Memory B cell (primary cell): ENCODE measurements around the gene UBE2Q1.

Experiments
- ATAC-seq: fragments of 150-1000 bp; cut with Tn5 transposase; 2 replicates; pipeline ENCODE4 v1.10.0; 2021; ENCODE audit warnings: low read depth, mild to moderate bottlenecking, moderate library complexity
- DNase-seq, 2 donors: peaks; one replicate each; pipeline ENCODE4 v3.0.0; 2022; ENCODE audit warnings: low spot score in 2 of 2
- H3K27ac Mint-ChIP-seq: one replicate; pipeline ENCODE4 v1.8.0; 2022; ENCODE audit warnings: mild to moderate bottlenecking, moderate library complexity, mixed read lengths
- H3K27me3 Mint-ChIP-seq: one replicate; pipeline ENCODE4 v1.8.0; 2022; ENCODE audit warnings: mixed read lengths
- H3K36me3 Mint-ChIP-seq: one replicate; pipeline ENCODE4 v1.8.0; 2022; ENCODE audit warnings: mild to moderate bottlenecking, mixed read lengths
- H3K4me1 Mint-ChIP-seq: one replicate; pipeline ENCODE4 v1.8.0; 2022; ENCODE audit warnings: mixed read lengths
- H3K4me3 Mint-ChIP-seq: one replicate; pipeline ENCODE4 v1.8.0; 2022; ENCODE audit warnings: mild to moderate bottlenecking, moderate library complexity, mixed read lengths
- H3K9me3 Mint-ChIP-seq: one replicate; pipeline ENCODE4 v1.8.0; 2022; ENCODE audit warnings: mixed read lengths

Gene UBE2Q1

GRCh38 chr1:154527192-154527591 is 31.3 kb downstream of the UBE2Q1 start:
- H3K4me1 Mint-ChIP-seq, result no peaks in the 10 kb centered on the region
- H3K4me3 Mint-ChIP-seq, result no peak overlapping the region
- no peak overlapping the region for H3K27ac Mint-ChIP-seq
- H3K9me3 Mint-ChIP-seq, result peaks cover 3% of the 10 kb centered on the region
- ATAC-seq (no peak), DNase-seq (no peak)
- peaks cover 2% of the 10 kb centered on the region for H3K36me3 Mint-ChIP-seq
- H3K27me3 Mint-ChIP-seq, result peaks cover 6% of the 10 kb centered on the region

DNA sequence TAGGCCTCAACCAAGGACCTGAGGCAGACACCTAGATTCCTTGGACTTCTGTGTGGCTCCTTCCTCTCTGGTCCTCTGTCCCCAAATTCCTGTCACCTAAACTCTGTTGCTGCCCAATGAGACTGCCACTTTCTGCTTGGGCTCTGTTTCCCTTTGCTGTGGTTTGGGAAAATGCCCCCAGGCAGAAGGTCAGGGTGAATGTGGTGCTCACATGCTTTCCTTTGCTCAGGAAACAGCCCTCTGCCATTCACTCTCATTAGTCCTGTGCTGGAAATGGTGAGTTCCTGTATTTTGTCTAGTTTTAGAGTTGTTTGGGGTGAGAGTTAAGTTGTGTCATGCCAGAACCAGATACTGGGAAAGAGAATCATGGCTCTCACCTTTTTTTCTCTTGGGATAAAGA is 33.6 kb downstream of the UBE2Q1 start:
- Mint-ChIP-seq H3K4me3 (no peak overlapping the region), H3K27ac (no peak overlapping the region), H3K27me3 (peaks cover 6% of the 10 kb centered on the region), H3K36me3 (peaks cover 2% of the 10 kb centered on the region), H3K4me1 (no peaks in the 10 kb centered on the region), H3K9me3 (peaks cover 3% of the 10 kb centered on the region)
- ATAC-seq, result no peak
- no peak for DNase-seq

DNA sequence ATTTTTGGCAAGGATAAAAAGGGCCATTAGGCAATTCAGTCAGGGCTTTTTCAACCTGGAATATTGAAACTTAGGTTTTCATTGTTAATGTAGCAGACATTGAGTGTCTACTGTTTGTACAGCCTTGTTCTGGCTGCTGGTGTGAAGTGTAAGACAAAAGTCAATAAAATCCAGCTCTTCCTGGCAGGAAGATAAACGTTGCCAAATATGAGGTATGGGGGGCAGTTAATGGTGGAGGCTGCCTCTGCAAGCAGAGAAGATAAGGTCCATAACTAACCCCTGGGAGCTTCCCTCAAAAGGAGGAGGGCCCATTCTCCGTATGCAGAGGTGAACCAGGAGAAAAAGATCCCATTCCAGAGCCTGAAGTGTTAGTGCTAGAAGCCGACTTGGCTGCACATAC is 36.8 kb downstream of the UBE2Q1 start:
- peaks cover 3% of the 10 kb centered on the region for H3K9me3 Mint-ChIP-seq
- no peak for DNase-seq
- H3K4me3 Mint-ChIP-seq, result no peak overlapping the region
- ATAC-seq, result no peak
- H3K27me3 Mint-ChIP-seq, result peaks cover 8% of the 10 kb centered on the region
- no peaks in the 10 kb centered on the region for H3K4me1 Mint-ChIP-seq
- H3K36me3 Mint-ChIP-seq, result peaks cover 2% of the 10 kb centered on the region
- H3K27ac Mint-ChIP-seq, result no peak overlapping the region

- no peak overlapping the region for H3K4me3 Mint-ChIP-seq
- H3K36me3 Mint-ChIP-seq, result peaks cover 2% of the 10 kb centered on the region
- peaks cover 3% of the 10 kb centered on the region for H3K9me3 Mint-ChIP-seq
- no peak overlapping the region for H3K27ac Mint-ChIP-seq
- peaks cover 12% of the 10 kb centered on the region for H3K27me3 Mint-ChIP-seq
- no peak for DNase-seq
- ATAC-seq, result no peak
- H3K4me1 Mint-ChIP-seq, result no peaks in the 10 kb centered on the region
These were observed 38.1 kb downstream of the UBE2Q1 start for GRCh38 chr1:154520333-154520732.

GRCh38 chr1:154519591-154519991 is 38.9 kb downstream of the UBE2Q1 start:
- no peaks in the 10 kb centered on the region for H3K4me1 Mint-ChIP-seq
- ATAC-seq (no peak), DNase-seq (no peak)
- H3K27me3 Mint-ChIP-seq, result peaks cover 12% of the 10 kb centered on the region
- H3K9me3 Mint-ChIP-seq, result peaks cover 3% of the 10 kb centered on the region
- H3K27ac Mint-ChIP-seq, result no peak overlapping the region
- H3K4me3 Mint-ChIP-seq, result no peak overlapping the region
- H3K36me3 Mint-ChIP-seq, result no peaks in the 10 kb centered on the region

DNA sequence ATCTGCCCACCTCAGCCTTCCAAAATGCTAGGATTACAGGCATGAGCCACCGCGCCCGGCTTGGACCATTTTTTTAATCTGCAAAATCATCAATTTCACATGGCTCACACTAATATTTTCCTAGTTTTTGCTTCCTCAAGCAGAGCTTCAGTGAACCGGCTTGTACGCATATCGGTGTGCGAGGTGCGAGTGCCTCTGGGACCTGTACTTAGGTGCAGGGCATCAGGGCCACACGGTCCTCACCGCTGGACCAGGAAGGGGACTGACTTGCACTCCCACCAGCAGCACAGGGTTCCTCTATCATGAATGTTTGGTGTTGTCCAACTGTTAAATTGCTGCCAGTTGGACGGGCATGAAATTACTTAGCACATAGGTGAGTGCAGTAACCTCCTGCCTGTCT is 40.8 kb downstream of the UBE2Q1 start:
- no peak overlapping the region for H3K27ac Mint-ChIP-seq
- DNase-seq, result no peak
- no peak for ATAC-seq
- H3K4me1 Mint-ChIP-seq, result no peaks in the 10 kb centered on the region
- peaks cover 9% of the 10 kb centered on the region for H3K27me3 Mint-ChIP-seq
- no peak overlapping the region for H3K4me3 Mint-ChIP-seq
- H3K36me3 Mint-ChIP-seq, result no peaks in the 10 kb centered on the region
- H3K9me3 Mint-ChIP-seq, result no peaks in the 10 kb centered on the region

GRCh38 chr1:154514066-154514553 is 44.4 kb downstream of the UBE2Q1 start:
- Mint-ChIP-seq H3K27me3 (peaks cover 12% of the 10 kb centered on the region), H3K36me3 (no peaks in the 10 kb centered on the region), H3K9me3 (no peaks in the 10 kb centered on the region), H3K4me1 (no peaks in the 10 kb centered on the region), H3K27ac (no peak overlapping the region), H3K4me3 (no peak overlapping the region)
- no peak for DNase-seq
- no peak for ATAC-seq

DNA sequence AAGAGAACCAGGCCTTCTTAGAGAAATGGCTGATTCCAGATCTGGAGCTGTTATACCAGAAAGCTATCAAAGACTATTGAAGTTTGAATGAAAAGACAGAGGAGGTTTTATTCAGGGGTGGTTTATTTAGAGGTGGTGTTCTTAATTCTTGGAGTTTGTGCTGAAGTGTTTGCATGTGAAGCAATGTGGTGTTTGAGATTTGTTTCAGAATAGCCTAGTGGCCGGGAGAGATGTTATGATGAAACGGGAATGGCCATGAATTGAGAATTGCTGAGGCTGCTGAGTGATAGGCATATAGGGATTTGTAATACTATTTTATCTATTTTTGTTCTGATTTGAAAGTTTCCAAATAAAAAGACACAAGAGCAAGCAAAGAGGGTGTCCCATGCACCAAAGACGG is 45.7 kb downstream of the UBE2Q1 start:
- Mint-ChIP-seq H3K27me3 (peaks cover 20% of the 10 kb centered on the region), H3K27ac (no peak overlapping the region), H3K36me3 (no peaks in the 10 kb centered on the region), H3K4me1 (no peaks in the 10 kb centered on the region), H3K4me3 (no peak overlapping the region), H3K9me3 (no peaks in the 10 kb centered on the region)
- no peak for DNase-seq
- ATAC-seq, result no peak

DNA sequence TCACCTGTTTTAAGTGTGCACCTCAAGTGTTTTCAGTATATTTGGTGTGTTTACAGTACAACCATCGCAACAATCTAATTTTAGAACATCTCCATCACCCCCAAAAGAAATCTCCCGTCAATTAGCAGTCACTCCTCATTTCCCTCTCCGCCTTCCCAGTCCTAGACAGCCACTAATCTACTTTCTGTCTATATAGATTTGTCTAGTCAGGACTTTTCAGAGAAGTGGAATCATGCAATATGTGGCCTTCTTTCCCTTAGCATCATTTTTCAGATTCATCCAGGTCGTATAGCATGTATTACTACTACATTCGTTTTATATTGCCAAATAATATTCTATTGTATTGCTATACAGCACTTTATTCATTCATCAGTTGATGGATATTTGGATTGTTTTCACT is 54.6 kb downstream of the UBE2Q1 start:
- H3K4me1 Mint-ChIP-seq, result peaks cover 6% of the 10 kb centered on the region
- peaks cover 28% of the 10 kb centered on the region for H3K27me3 Mint-ChIP-seq
- ATAC-seq (no peak), DNase-seq (no peak)
- H3K4me3 Mint-ChIP-seq, result peak overlapping the region; percentile 9
- peaks cover 3% of the 10 kb centered on the region for H3K36me3 Mint-ChIP-seq
- no peak overlapping the region for H3K27ac Mint-ChIP-seq
- H3K9me3 Mint-ChIP-seq, result peaks cover 2% of the 10 kb centered on the region

DNA sequence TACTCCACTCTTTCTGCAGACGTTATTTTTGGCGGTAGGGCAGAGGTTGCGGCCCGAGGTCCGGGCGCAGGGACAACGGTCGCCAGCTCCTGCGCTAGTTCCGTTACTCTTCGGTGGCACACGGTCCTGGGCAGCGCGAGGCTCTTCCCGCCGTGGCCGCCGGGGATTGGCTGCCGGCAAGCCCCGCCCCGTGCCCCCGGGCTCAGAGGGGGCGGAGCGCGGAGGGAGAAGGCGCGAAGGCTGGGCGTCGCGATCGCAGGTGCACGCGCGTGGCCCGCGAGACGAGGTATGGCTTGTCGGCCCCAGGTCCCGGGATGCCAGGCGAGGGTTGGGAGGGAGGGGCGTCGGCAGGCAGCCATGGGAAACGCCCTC is 55.7 kb downstream of the UBE2Q1 start:
- H3K27ac Mint-ChIP-seq, result no peak overlapping the region
- peak overlapping the region; percentile 64 for H3K4me3 Mint-ChIP-seq
- DNase-seq, result no peak
- peaks cover 3% of the 10 kb centered on the region for H3K36me3 Mint-ChIP-seq
- peaks cover 2% of the 10 kb centered on the region for H3K9me3 Mint-ChIP-seq
- no peak for ATAC-seq
- H3K27me3 Mint-ChIP-seq, result peaks cover 19% of the 10 kb centered on the region
- peaks cover 6% of the 10 kb centered on the region for H3K4me1 Mint-ChIP-seq

- peaks cover 15% of the 10 kb centered on the region for H3K27me3 Mint-ChIP-seq
- no peak within 1 kb of the TSS for H3K27ac Mint-ChIP-seq
- peaks cover 2% of the 10 kb centered on the region for H3K9me3 Mint-ChIP-seq
- H3K4me1 Mint-ChIP-seq, result peaks cover 10% of the 10 kb centered on the region
- H3K4me3 Mint-ChIP-seq, result peak within 1 kb of the TSS; percentile 64
- H3K36me3 Mint-ChIP-seq, result peaks cover 3% of the 10 kb centered on the region
- peak; percentile 6 to 38 for DNase-seq
- ATAC-seq, result peak; percentile 39
These were observed 56.3 kb downstream of the UBE2Q1 start, which contains the start of the genes SHE and TDRD10 for GRCh38 chr1:154502066-154502743. Gene SHE (minus strand): TSS chr1:154502412. CDS start chr1:154502026, 386 bp downstream. Gene TDRD10 (plus strand): TSS chr1:154502219. CDS start chr1:154506904, 4,685 bp downstream.

DNA sequence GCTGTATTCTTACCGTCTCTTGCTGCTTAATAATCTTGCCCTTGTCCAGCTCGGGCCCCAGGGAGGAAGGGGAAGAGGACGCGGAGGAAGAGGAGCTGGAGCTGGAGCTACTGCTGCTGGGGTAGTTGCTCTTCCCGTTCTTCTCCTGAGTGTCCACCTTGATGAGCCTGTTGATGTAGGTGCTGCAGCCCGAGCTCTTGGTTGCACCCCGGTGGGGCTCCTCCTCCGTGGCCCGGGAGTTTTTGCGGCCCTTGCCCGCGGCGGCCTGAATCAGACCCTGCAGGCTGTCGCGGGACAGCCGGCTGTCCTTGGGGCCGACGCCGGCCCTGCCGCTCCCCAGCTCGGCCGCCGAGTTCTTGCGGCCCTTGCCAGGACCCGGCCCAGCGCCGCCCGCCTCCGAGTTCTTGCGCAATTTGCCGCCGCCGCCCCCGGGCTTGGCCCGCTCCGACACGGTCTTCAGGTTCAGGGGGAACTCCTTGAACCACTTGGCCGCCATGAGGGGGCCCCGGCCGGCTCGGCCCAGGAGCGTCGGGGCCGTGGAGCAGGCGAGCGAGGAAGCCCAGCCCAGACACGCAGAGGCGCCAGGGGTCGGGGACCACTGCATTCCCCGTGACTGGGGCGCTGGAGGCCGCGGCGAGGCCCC is 56.9 kb downstream of the UBE2Q1 start:
- H3K27ac Mint-ChIP-seq, result no peak overlapping the region

GRCh38 chr1:154500533-154500932 is 57.9 kb downstream of the UBE2Q1 start:
- no peak overlapping the region for H3K27ac Mint-ChIP-seq
- H3K36me3 Mint-ChIP-seq, result no peaks in the 10 kb centered on the region
- H3K4me3 Mint-ChIP-seq, result no peak overlapping the region
- H3K27me3 Mint-ChIP-seq, result peaks cover 12% of the 10 kb centered on the region
- no peak for ATAC-seq
- H3K4me1 Mint-ChIP-seq, result peaks cover 16% of the 10 kb centered on the region
- H3K9me3 Mint-ChIP-seq, result no peaks in the 10 kb centered on the region
- DNase-seq, result no peak

More for the DNA sequence above, 56.9 kb downstream of the UBE2Q1 start:
- peaks cover 3% of the 10 kb centered on the region for H3K36me3 Mint-ChIP-seq
- peaks cover 15% of the 10 kb centered on the region for H3K27me3 Mint-ChIP-seq
- peaks cover 16% of the 10 kb centered on the region for H3K4me1 Mint-ChIP-seq
- peaks cover 2% of the 10 kb centered on the region for H3K9me3 Mint-ChIP-seq
- peak overlapping the region; percentile 63 for H3K4me3 Mint-ChIP-seq
- peak; percentile 37 for ATAC-seq
- peak; percentile 16 to 34 for DNase-seq

DNA sequence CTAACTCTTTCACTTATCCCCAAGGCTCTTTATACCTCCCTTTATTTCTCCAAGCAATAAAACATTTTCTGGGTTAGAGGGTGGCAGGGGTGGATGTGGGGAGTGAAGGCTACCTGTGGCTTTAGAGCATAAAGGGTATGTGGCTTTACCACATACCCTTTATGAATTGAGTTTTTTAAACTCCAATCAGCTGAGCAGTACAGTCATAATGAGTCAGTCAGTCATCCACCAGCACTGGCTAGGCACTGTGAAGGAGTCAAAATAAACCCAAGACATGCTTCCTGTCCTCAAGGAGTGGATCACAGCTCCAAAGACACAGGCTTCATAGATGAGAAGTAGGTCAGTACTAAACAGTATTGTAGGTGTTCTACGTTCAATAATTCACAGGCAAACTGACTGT is 59.0 kb downstream of the UBE2Q1 start:
- no peak overlapping the region for H3K4me3 Mint-ChIP-seq
- peaks cover 15% of the 10 kb centered on the region for H3K4me1 Mint-ChIP-seq
- DNase-seq (no peak), ATAC-seq (no peak)
- H3K36me3 Mint-ChIP-seq, result no peaks in the 10 kb centered on the region
- peaks cover 10% of the 10 kb centered on the region for H3K27me3 Mint-ChIP-seq
- no peak overlapping the region for H3K27ac Mint-ChIP-seq
- no peaks in the 10 kb centered on the region for H3K9me3 Mint-ChIP-seq
